Measurements from ENCODE around the gene CCN6. TPM values are rescaled to one million over a fixed set of nuclear protein-coding genes. Genes with fewer than 3 reads are reported as not detected.

The CCN6 gene
- total RNA-seq, result not detected in 2 replicates
- long read RNA-seq, result 0 reads

- no peak for DNase-seq (ENCODE audit: extremely low spot score, unreplicated experiment)
- no peak for TF ChIP-seq CTCF (IDR thresholded peaks at IDR 0.05)
- Mint-ChIP-seq H3K36me3 (ENCODE audit: unreplicated experiment) (no peaks in the 10 kb centered on the region), H3K4me1 (ENCODE audit: unreplicated experiment) (no peaks in the 10 kb centered on the region), H3K27ac (ENCODE audit: unreplicated experiment) (no peak within 1 kb of the TSS), H3K9me3 (ENCODE audit: unreplicated experiment) (no peaks in the 10 kb centered on the region), H3K27me3 (ENCODE audit: unreplicated experiment) (peaks cover 3% of the 10 kb centered on the region), H3K4me3 (ENCODE audit: unreplicated experiment) (no peak within 1 kb of the TSS)
Observed at GRCh38 chr6:112054001-112054400, at the start of gene CCN6. CCN6 (plus strand) TSS chr6:112054104; CDS start chr6:112054358, 254 bp downstream.

- DNase-seq (ENCODE audit: extremely low spot score, unreplicated experiment), result no peak
- Mint-ChIP-seq H3K27me3 (ENCODE audit: unreplicated experiment) (no peaks in the 10 kb centered on the region), H3K36me3 (ENCODE audit: unreplicated experiment) (no peaks in the 10 kb centered on the region), H3K4me3 (ENCODE audit: unreplicated experiment) (no peak overlapping the region), H3K9me3 (ENCODE audit: unreplicated experiment) (no peaks in the 10 kb centered on the region), H3K4me1 (ENCODE audit: unreplicated experiment) (peaks cover 3% of the 10 kb centered on the region), H3K27ac (ENCODE audit: unreplicated experiment) (no peak overlapping the region)
- TF ChIP-seq CTCF (IDR thresholded peaks at IDR 0.05), result no peak
Observed at GRCh38 chr6:112004201-112005012, 49.5 kb upstream of the CCN6 start.

- no peak for TF ChIP-seq CTCF (IDR thresholded peaks at IDR 0.05)
- no peak for DNase-seq (ENCODE audit: extremely low spot score, unreplicated experiment)
- no peaks in the 10 kb centered on the region for H3K36me3 Mint-ChIP-seq (ENCODE audit: unreplicated experiment)
Observed at GRCh38 chr6:112005013-112005371, 48.9 kb upstream of the CCN6 start.

GRCh38 chr6:112007254-112007653, 46.6 kb upstream of the CCN6 start:
- Mint-ChIP-seq H3K9me3 (ENCODE audit: unreplicated experiment) (no peaks in the 10 kb centered on the region), H3K27me3 (ENCODE audit: unreplicated experiment) (no peaks in the 10 kb centered on the region), H3K4me1 (ENCODE audit: unreplicated experiment) (peaks cover 3% of the 10 kb centered on the region), H3K27ac (ENCODE audit: unreplicated experiment) (no peak overlapping the region), H3K4me3 (ENCODE audit: unreplicated experiment) (no peak overlapping the region), H3K36me3 (ENCODE audit: unreplicated experiment) (no peaks in the 10 kb centered on the region)
- no peak for TF ChIP-seq CTCF (IDR thresholded peaks at IDR 0.05)
- DNase-seq (ENCODE audit: extremely low spot score, unreplicated experiment), result no peak

More at GRCh38 chr6:112005013-112005371, 48.9 kb upstream of the CCN6 start:
- H3K4me3 Mint-ChIP-seq (ENCODE audit: unreplicated experiment), result no peak overlapping the region
- no peak overlapping the region for H3K27ac Mint-ChIP-seq (ENCODE audit: unreplicated experiment)
- no peaks in the 10 kb centered on the region for H3K27me3 Mint-ChIP-seq (ENCODE audit: unreplicated experiment)
- peaks cover 3% of the 10 kb centered on the region for H3K4me1 Mint-ChIP-seq (ENCODE audit: unreplicated experiment)
- no peaks in the 10 kb centered on the region for H3K9me3 Mint-ChIP-seq (ENCODE audit: unreplicated experiment)

- no peak for DNase-seq (ENCODE audit: extremely low spot score, unreplicated experiment)
- H3K27ac Mint-ChIP-seq (ENCODE audit: unreplicated experiment), result no peak overlapping the region
- H3K36me3 Mint-ChIP-seq (ENCODE audit: unreplicated experiment), result no peaks in the 10 kb centered on the region
- no peak overlapping the region for H3K4me3 Mint-ChIP-seq (ENCODE audit: unreplicated experiment)
- no peaks in the 10 kb centered on the region for H3K27me3 Mint-ChIP-seq (ENCODE audit: unreplicated experiment)
- peaks cover 3% of the 10 kb centered on the region for H3K4me1 Mint-ChIP-seq (ENCODE audit: unreplicated experiment)
- H3K9me3 Mint-ChIP-seq (ENCODE audit: unreplicated experiment), result no peaks in the 10 kb centered on the region
- TF ChIP-seq CTCF (IDR thresholded peaks at IDR 0.05), result no peak
Observed at GRCh38 chr6:112007805-112008204, 46.1 kb upstream of the CCN6 start.
